Heart left ventricle (tissue), 13 donors: ENCODE data around the gene SULF2.
A peak's percentile ranks its signal among the peaks of the same experiment; 100 is the strongest.

ENCODE experiments used
- POLR2A ChIP-seq, 2 donors: fragments of 450-650 bp; IDR thresholded peaks; one replicate each; pipeline ENCODE4 v1.6.1; 2017; ENCODE audit warnings: antibody characterized with exemption in 2 of 2, mild to moderate bottlenecking in 2 of 2, moderate library complexity in 2 of 2
- TF ChIP-seq, protein P1 (sequence below), 12 donors: fragments of 200-600 bp; sonication (generic) in 4 of 12; IDR thresholded peaks; one replicate each; pipeline versions ENCODE4 v1.5.0 to v1.8.0; 2018 to 2022; ENCODE audit warnings: antibody characterized with exemption in 12 of 12, mild to moderate bottlenecking in 5 of 12
- donor health status: ischemic (EF 13 %, LVEDD 7.1; RV severe dilation, severe dysfunction).
- donor health status: DM: no; HTN: yes; CAD: no.
- donor health status: DM: no; HTN: no; CAD: no.
- donor health status: ischemic (EF 25% LVEDD 6.9; RV normal size, moderate dysfunction).
- donor health status: ischemic (EF 25% LVEDD 5.7; RV mildly dilated, moderate dysfunction).
- donor health status: ischemic (EF 35%, LVEDD 5.7; RV mildly dilated, moderate dysfunction).
- donor health status: nonischemic (EF 11% LVEDD 7.7; RV severe dilation, severe dysfunction).
- donor health status: DM: yes; HTN: yes; CAD: no.
- donor health status: PGD.
- donor health status: ischemic (EF 29% LVEDD 5.4; RV normal size, mild dysfunction).
- donor health status: nonischemic (EF 23%, LVEDD 6.1; RV moderate dilation, normal function).

DNA sequence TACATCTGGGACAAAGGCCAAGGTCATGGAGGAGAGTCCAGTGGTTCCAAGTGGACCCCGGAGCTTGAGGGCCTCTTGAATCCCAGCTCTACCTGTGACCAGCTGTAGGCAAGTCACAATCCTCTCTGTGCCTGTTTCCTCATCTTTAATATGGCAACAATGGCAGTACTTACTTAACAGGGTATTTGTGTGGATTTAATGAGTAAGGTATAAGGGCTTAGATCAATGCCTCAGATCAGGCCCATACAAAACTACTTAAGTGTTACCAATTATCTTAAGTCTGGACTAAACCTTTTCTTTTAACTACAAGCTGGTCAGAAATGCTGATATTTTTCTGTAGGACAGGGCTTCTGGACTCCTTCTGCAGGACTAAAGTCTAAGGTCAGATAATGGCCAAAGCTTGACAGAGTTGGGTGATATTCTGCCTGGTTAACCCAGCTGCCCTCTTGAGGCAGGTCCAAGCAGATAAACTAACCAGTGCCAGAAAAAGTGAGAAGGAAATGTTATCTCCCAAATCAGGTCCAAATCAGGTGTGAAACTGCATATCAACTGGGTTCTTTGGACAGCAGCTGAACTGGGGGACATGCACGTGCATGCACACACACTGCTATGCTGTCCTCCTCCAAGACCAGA, 2.2 kb downstream of the SULF2 start:
- TF ChIP-seq, protein P1, sequence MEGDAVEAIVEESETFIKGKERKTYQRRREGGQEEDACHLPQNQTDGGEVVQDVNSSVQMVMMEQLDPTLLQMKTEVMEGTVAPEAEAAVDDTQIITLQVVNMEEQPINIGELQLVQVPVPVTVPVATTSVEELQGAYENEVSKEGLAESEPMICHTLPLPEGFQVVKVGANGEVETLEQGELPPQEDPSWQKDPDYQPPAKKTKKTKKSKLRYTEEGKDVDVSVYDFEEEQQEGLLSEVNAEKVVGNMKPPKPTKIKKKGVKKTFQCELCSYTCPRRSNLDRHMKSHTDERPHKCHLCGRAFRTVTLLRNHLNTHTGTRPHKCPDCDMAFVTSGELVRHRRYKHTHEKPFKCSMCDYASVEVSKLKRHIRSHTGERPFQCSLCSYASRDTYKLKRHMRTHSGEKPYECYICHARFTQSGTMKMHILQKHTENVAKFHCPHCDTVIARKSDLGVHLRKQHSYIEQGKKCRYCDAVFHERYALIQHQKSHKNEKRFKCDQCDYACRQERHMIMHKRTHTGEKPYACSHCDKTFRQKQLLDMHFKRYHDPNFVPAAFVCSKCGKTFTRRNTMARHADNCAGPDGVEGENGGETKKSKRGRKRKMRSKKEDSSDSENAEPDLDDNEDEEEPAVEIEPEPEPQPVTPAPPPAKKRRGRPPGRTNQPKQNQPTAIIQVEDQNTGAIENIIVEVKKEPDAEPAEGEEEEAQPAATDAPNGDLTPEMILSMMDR (IDR thresholded peaks at IDR 0.05) = peak in 2 of 12 donors; percentile 13 to 17
- no peak for TF ChIP-seq POLR2A (IDR thresholded peaks at IDR 0.05)
